Natural killer cell treated with Interleukin-12 subunit alpha and Interleukin-12 subunit beta and Interleukin-15 and Interleukin-18, amount 100 ng/mL, for 72 hours (primary cell): ENCODE results near the gene CACNA1G. TPM values are rescaled to one million over a fixed set of nuclear protein-coding genes. Genes with fewer than 3 reads are reported as not detected.

ENCODE experiments used
- ATAC-seq, 2 donors: fragments of 150-1000 bp; cut with Tn5 transposase in 1 of 2; sonication (Bioruptor Pico), chemical (Tn5 transposase) in 1 of 2; 2 replicates each; pipeline ENCODE4 v1.10.0; 2021
- DNase-seq: peaks from one replicate; pipeline ENCODE4 v3.0.0; 2022; ENCODE audit warnings: low spot score
- H3K27ac Mint-ChIP-seq, 2 donors: 1 replicate in 1 of 2; 2 replicates in 1 of 2; pipeline ENCODE4 v1.8.0; 2022; ENCODE audit warnings: mixed read lengths in 2 of 2, mild to moderate bottlenecking in 1 of 2, moderate library complexity in 1 of 2
- H3K27me3 Mint-ChIP-seq, 2 donors: 1 replicate in 1 of 2; 2 replicates in 1 of 2; pipeline ENCODE4 v1.8.0; 2022; ENCODE audit warnings: mixed read lengths in 2 of 2
- H3K36me3 Mint-ChIP-seq: one replicate; pipeline ENCODE4 v1.8.0; 2022; ENCODE audit warnings: mixed read lengths
- H3K4me1 Mint-ChIP-seq, 2 donors: 1 replicate in 1 of 2; 2 replicates in 1 of 2; pipeline ENCODE4 v1.8.0; 2022; ENCODE audit warnings: low read depth in 2 of 2, mixed read lengths in 2 of 2, mild to moderate bottlenecking in 1 of 2
- H3K4me3 Mint-ChIP-seq: one replicate; pipeline ENCODE4 v1.8.0; 2022; ENCODE audit warnings: mixed read lengths
- H3K9me3 Mint-ChIP-seq: 2 replicates; pipeline ENCODE4 v1.8.0; 2022; ENCODE audit warnings: mixed read lengths
- total RNA-seq, 2 donors: library from RNA; stranded (reverse); gene quantifications; one replicate each; pipeline ENCODE4 v1.2.3, GENCODE V29; 2022

Gene CACNA1G
- total RNA-seq, 2 donors from 2014 or later, result not detected

GRCh38 chr17:50537721-50538548, 22.6 kb upstream of the CACNA1G start:
- Mint-ChIP-seq H3K9me3 (no peaks in the 10 kb centered on the region), H3K27ac (no peak overlapping the region), H3K4me3 (no peak overlapping the region), H3K27me3 (peaks cover 26 to 27% of the 10 kb centered on the region in 2 donors), H3K36me3 (no peaks in the 10 kb centered on the region), H3K4me1 (peaks cover 11 to 12% of the 10 kb centered on the region in 2 donors)
- DNase-seq, result no peak
- ATAC-seq, result no peak

GRCh38 chr17:50538549-50539410, 21.7 kb upstream of the CACNA1G start:
- peaks cover 19 to 20% of the 10 kb centered on the region in 2 donors for H3K27me3 Mint-ChIP-seq
- no peak overlapping the region for H3K4me3 Mint-ChIP-seq
- H3K9me3 Mint-ChIP-seq, result no peaks in the 10 kb centered on the region
- DNase-seq (no peak), ATAC-seq (no peak)
- H3K36me3 Mint-ChIP-seq, result no peaks in the 10 kb centered on the region
- no peak overlapping the region for H3K27ac Mint-ChIP-seq
- H3K4me1 Mint-ChIP-seq, result peaks cover 9 to 11% of the 10 kb centered on the region in 2 donors

DNA sequence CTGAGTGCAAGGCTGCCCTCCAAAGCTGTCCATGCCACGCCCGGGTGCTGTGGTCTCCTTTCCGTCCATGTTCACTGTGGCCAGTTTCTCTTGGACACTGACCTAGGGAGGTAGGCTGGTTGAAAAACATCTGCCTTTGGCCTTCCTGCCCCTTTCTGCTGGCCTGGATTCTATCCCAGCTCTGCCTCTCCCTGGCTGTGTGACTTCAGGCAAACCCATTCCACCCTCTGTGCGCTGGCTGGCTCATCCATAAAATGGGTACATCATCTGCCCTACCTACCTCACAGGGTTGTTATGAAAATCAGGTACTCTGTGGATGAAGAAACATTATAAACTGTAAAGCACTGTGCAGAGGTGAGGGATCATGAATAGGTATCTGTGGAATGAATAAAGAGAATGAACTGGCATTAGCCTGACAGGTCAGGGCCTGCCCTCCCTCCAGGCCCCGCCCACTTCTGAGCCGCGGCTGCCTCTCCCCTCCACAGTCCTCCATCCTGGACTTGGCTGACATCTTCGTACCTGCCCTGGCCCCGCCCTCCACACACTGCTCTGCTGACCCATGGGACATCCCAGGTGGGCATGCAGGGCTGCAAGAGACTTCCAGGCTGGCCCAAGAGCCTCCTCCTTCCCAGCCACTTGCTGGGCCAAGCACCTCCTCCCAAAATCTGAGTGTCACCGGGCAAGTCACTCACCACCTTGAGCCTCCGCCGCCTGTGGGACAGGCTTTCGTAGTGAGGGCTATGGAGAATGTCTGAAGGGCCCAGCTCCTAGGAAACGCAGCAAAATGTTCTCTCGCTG, 20.6 kb upstream of the CACNA1G start:
- ATAC-seq (no peak), DNase-seq (no peak)
- Mint-ChIP-seq H3K4me3 (no peak overlapping the region), H3K9me3 (no peaks in the 10 kb centered on the region), H3K27ac (no peak overlapping the region), H3K27me3 (peaks cover 19 to 20% of the 10 kb centered on the region in 2 donors), H3K4me1 (peaks cover 6 to 16% of the 10 kb centered on the region in 2 donors), H3K36me3 (no peaks in the 10 kb centered on the region)

DNA sequence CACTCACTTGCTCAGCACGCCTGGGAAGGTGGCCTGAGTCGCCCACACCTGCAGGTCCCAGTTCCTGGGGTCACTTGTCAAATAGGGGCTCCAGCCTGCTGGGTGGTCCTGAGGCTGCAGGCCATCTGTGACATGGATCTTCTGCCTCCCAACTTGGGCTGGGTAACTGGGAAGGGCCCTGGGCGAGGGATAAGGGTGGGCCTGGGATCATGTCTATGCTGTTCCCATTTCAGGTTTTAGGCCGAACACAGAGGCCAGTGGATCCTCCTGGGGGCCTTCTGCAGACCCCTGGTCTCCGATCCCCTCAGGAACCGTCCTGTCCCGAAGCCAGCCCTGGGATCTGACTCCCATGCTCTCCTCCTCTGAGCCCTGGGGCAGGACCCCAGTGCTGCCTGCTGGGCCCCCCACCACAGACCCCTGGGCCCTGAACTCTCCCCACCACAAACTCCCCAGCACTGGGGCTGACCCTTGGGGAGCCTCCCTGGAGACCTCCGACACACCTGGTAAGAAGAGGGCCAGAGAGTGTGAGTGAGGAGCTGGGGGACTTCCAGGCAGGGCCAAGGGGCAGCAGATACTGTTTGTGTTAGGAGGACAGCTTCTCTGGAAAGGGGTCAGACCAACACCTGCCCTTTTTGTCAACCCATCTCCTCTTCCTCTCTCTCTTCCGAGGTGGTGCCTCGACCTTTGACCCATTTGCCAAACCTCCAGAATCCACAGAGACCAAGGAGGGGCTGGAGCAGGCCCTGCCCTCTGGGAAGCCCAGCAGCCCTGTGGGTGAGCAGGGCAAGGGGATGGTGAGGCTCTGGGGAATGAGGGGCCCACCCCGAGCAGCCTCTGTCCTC, 19.7 kb upstream of the CACNA1G start:
- Mint-ChIP-seq H3K4me1 (peaks cover 6 to 16% of the 10 kb centered on the region in 2 donors), H3K27ac (no peak overlapping the region), H3K27me3 (peaks cover 15 to 20% of the 10 kb centered on the region in 2 donors), H3K36me3 (no peaks in the 10 kb centered on the region), H3K9me3 (no peaks in the 10 kb centered on the region), H3K4me3 (no peak overlapping the region)
- ATAC-seq (no peak), DNase-seq (no peak)

GRCh38 chr17:50541402-50541715, 19.2 kb upstream of the CACNA1G start:
- Mint-ChIP-seq H3K9me3 (no peaks in the 10 kb centered on the region), H3K36me3 (no peaks in the 10 kb centered on the region), H3K27me3 (peaks cover 12 to 19% of the 10 kb centered on the region in 2 donors), H3K27ac (no peak overlapping the region), H3K4me1 (peaks cover 10 to 19% of the 10 kb centered on the region in 2 donors), H3K4me3 (peak overlapping the region; percentile 84)
- DNase-seq, result no peak
- ATAC-seq, result no peak

GRCh38 chr17:50541716-50542688, 18.5 kb upstream of the CACNA1G start:
- ATAC-seq (peak; percentile 91 to 94), DNase-seq (peak; percentile 92)
- peak overlapping the region; percentile 84 for H3K4me3 Mint-ChIP-seq
- peaks cover 14 to 24% of the 10 kb centered on the region in 2 donors for H3K4me1 Mint-ChIP-seq
- H3K27ac Mint-ChIP-seq, result peak overlapping the region in 1 of 2 donors; percentile 39
- H3K36me3 Mint-ChIP-seq, result no peaks in the 10 kb centered on the region
- no peaks in the 10 kb centered on the region for H3K9me3 Mint-ChIP-seq
- peaks cover 9 to 19% of the 10 kb centered on the region in 2 donors for H3K27me3 Mint-ChIP-seq

- ATAC-seq, result no peak
- Mint-ChIP-seq H3K27me3 (peaks cover 9 to 19% of the 10 kb centered on the region in 2 donors), H3K4me3 (peak overlapping the region; percentile 84), H3K27ac (peak overlapping the region in 1 of 2 donors; percentile 39), H3K36me3 (no peaks in the 10 kb centered on the region), H3K9me3 (no peaks in the 10 kb centered on the region), H3K4me1 (peaks cover 14 to 24% of the 10 kb centered on the region in 2 donors)
- no peak for DNase-seq
Measured at GRCh38 chr17:50542795-50543774, 17.4 kb upstream of the CACNA1G start.

DNA sequence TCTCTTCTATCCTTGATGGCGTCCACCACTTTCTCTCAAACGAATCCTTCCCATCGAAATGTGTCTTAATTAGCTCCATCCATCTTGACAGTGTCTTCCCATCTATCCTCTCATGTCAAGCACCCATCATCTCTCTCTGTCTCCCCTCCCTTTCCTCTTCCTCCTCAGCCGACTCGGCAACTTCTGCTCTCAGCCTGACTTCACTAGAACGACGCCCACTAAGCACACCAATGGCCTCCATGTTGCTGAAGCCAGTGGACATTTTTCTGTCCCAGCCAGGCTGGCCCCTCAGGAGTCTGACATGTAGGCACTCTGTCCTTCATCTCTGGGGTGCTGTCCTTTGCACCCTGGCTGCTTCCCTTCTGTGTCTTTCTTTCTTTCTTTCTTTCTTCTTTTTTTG, 16.0 kb upstream of the CACNA1G start:
- Mint-ChIP-seq H3K27ac (peak overlapping the region in 1 of 2 donors; percentile 10), H3K4me3 (no peak overlapping the region), H3K9me3 (no peaks in the 10 kb centered on the region), H3K4me1 (peaks cover 14 to 24% of the 10 kb centered on the region in 2 donors), H3K36me3 (no peaks in the 10 kb centered on the region), H3K27me3 (peaks cover 9 to 19% of the 10 kb centered on the region in 2 donors)
- ATAC-seq, result no peak
- no peak for DNase-seq

- H3K27me3 Mint-ChIP-seq, result peaks cover 9 to 19% of the 10 kb centered on the region in 2 donors
- H3K4me1 Mint-ChIP-seq, result peaks cover 14 to 24% of the 10 kb centered on the region in 2 donors
- no peak overlapping the region for H3K4me3 Mint-ChIP-seq
- H3K27ac Mint-ChIP-seq, result peak overlapping the region in 1 of 2 donors; percentile 10
- H3K9me3 Mint-ChIP-seq, result no peaks in the 10 kb centered on the region
- H3K36me3 Mint-ChIP-seq, result no peaks in the 10 kb centered on the region
- ATAC-seq (no peak), DNase-seq (no peak)
Measured at GRCh38 chr17:50545311-50545710, 15.2 kb upstream of the CACNA1G start.

DNA sequence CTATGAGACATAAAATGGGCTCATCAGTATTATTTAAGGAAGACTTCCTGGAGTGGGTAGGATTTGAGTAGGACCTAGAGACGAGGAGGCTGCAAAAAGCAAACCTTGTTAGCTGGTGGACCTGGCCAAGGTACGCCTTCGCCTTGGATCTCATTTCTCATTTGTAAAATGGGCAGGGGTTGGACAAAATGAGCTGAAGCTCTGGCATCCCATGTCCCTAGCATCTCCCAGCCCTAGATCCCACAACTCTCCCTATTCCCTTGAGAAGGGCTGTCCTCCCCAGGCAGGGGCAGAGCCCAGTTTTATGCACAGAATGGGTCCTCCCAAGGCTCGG, 13.8 kb upstream of the CACNA1G start:
- Mint-ChIP-seq H3K27ac (no peak overlapping the region), H3K4me1 (peaks cover 12 to 21% of the 10 kb centered on the region in 2 donors), H3K4me3 (peak overlapping the region; percentile 60), H3K27me3 (peaks cover 9 to 19% of the 10 kb centered on the region in 2 donors), H3K9me3 (no peaks in the 10 kb centered on the region), H3K36me3 (no peaks in the 10 kb centered on the region)
- ATAC-seq (no peak), DNase-seq (no peak)

DNA sequence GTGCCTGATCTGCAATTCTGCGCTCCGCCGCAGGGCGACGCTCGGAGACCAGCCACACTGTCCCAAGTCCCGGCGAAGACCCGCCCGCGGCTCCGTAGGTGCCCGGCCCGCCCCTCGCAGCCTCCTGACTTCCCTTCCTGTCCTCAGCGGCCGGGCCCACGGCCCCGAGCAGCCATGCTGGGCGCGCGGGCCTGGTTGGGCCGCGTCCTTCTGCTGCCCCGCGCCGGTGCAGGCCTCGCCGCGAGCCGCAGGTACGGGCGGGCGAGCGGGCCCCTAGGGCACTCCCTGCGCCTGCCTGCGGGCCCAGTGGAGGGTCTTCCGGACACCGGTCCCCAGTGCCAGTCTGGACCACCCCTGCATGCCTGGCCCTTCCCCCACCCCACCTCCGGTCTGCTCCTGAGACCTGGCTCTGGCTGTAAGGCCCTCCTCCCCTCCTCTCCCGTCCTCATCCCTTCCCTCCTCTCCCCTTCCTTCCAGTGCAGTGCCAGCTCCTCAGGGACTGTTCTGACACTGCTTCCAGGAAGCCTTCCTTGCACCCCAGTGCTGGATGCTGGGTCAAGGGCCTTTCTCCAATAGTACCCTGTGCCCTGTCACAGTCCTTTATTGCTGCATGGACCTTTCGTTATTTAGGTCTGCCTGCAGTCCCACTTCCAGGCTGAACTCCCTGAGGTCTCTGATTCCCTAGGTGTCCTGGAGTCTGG, 13.3 kb upstream of the CACNA1G start, which contains the start of gene SPATA20:
SPATA20 (plus strand) TSS at position 140 of the 701 bp plus-strand sequence; CDS start at position 175, 35 bp downstream.
- Mint-ChIP-seq H3K27me3 (peaks cover 9 to 19% of the 10 kb centered on the region in 2 donors), H3K27ac (no peak within 1 kb of the TSS), H3K4me3 (peak within 1 kb of the TSS; percentile 60), H3K36me3 (no peaks in the 10 kb centered on the region), H3K4me1 (peaks cover 11 to 18% of the 10 kb centered on the region in 2 donors), H3K9me3 (no peaks in the 10 kb centered on the region)
- ATAC-seq, result peak; percentile 93 to 94
- DNase-seq, result peak; percentile 93
